HepG2 (cell line): ENCODE data around the gene CDIP1.

Experiments used
- ATF7 ChIP-seq, 2 experiments: fragments of 450-650 bp in 1 of 2; sonication (generic) in 1 of 2; formaldehyde crosslinking in 1 of 2; IDR thresholded peaks; 2 replicates each; pipeline versions ENCODE4 v1.4.0 to v1.6.1; 2016 to 2020; ENCODE audit warnings: antibody characterized with exemption in 1 of 2, mild to moderate bottlenecking in 1 of 2, missing genetic modification reagents in 1 of 2
- CSRNP1 ChIP-seq: sonication (generic); formaldehyde crosslinking; IDR thresholded peaks from 2 replicates; pipeline ENCODE4 v1.8.1; 2023; ENCODE audit warnings: mild to moderate bottlenecking, missing genetic modification reagents
- CTCF ChIP-seq: sonication (generic); formaldehyde crosslinking; IDR thresholded peaks from 2 replicates; pipeline ENCODE4 v1.5.0; 2020; ENCODE audit warnings: mild to moderate bottlenecking, missing genetic modification reagents, moderate library complexity
- FOXK1 ChIP-seq: sonication (generic); formaldehyde crosslinking; IDR thresholded peaks from 2 replicates; pipeline ENCODE4 v1.4.0; 2020; ENCODE audit warnings: low read depth, missing genetic modification reagents, borderline replicate concordance
- HDAC2 ChIP-seq: sonication (generic); formaldehyde crosslinking; IDR thresholded peaks from 2 replicates; pipeline ENCODE4 v1.4.0; 2020; ENCODE audit warnings: missing genetic modification reagents
- MLX ChIP-seq: IDR thresholded peaks from 2 replicates; pipeline ENCODE4 v1.6.1; 2016
- NBN ChIP-seq: fragments of 450-650 bp; conservative IDR thresholded peaks from 2 replicates; pipeline ENCODE4 v1.6.1; 2017
- PHB2 ChIP-seq: fragments of 450-650 bp; IDR thresholded peaks from 2 replicates; pipeline ENCODE4 v1.6.1; 2018; ENCODE audit not compliant: partially characterized antibody
- RFX5 ChIP-seq: IDR thresholded peaks from 2 replicates; pipeline ENCODE4 v1.6.1; 2011; ENCODE audit warnings: low read depth, low read length, improper control_type of control experiment
- ZBTB7A ChIP-seq: sonication (generic); formaldehyde crosslinking; IDR thresholded peaks from 2 replicates; pipeline ENCODE4 v1.8.0; 2022; ENCODE audit warnings: mild to moderate bottlenecking, missing genetic modification reagents
- ZNF138 ChIP-seq: sonication (generic); formaldehyde crosslinking; IDR thresholded peaks from 2 replicates; pipeline ENCODE4 v1.5.0; 2020; ENCODE audit warnings: mild to moderate bottlenecking, low read depth, missing genetic modification reagents
- ZNF251 ChIP-seq: sonication (generic); formaldehyde crosslinking; IDR thresholded peaks from 2 replicates; pipeline ENCODE4 v1.9.0; 2021; ENCODE audit warnings: mild to moderate bottlenecking, missing genetic modification reagents
- ZNF589 ChIP-seq: sonication (generic); formaldehyde crosslinking; conservative IDR thresholded peaks from 2 replicates; pipeline ENCODE4 v1.8.0; 2022; ENCODE audit warnings: mild to moderate bottlenecking, moderate library complexity, missing genetic modification reagents
- ZZZ3 ChIP-seq: sonication (generic); formaldehyde crosslinking; IDR thresholded peaks from 2 replicates; pipeline ENCODE4 v1.4.0; 2020; ENCODE audit warnings: missing genetic modification reagents, mild to moderate bottlenecking, borderline replicate concordance

GRCh38 chr16:4507588-4508345 is 30.8 kb downstream of the CDIP1 start:
- TF ChIP-seq ZNF589 (no peak), RFX5 (no peak), CTCF (CRISPR knock-in tag) (no peak), CSRNP1 (CRISPR knock-in tag) (no peak), PHB2 (no peak), ZBTB7A (no peak), MLX (CRISPR knock-in tag) (no peak), ZNF251 (CRISPR knock-in tag) (no peak), NBN (no peak), ZZZ3 (CRISPR knock-in tag) (no peak), HDAC2 (CRISPR knock-in tag) (no peak), ZNF138 (CRISPR knock-in tag) (no peak), FOXK1 (CRISPR knock-in tag) (no peak), ATF7 (IDR thresholded peaks at IDR 0.05) (no peak), ATF7 (CRISPR knock-in tag; IDR thresholded peaks at IDR 0.05) (no peak)
